Parietal lobe (tissue), 1 donor: ENCODE results near the gene SLC37A1. TPM values are rescaled to one million over a fixed set of nuclear protein-coding genes. Genes with fewer than 3 reads are reported as not detected.

Experiments used
- total RNA-seq: library from RNA; depleted of rRNA; stranded (reverse); fragments of >200 nt; gene quantifications from one replicate; pipeline ENCODE4 v1.2.3, GENCODE V29; 2014

Gene SLC37A1
- total RNA-seq = 36.9 TPM

GRCh38 chr21:42513151-42513984, at the start of gene SLC37A1:
Gene SLC37A1, plus strand, starts transcription at chr21:42513852. Its CDS starts 4,603 bp downstream, at chr21:42518455.

GRCh38 chr21:42496120-42496838, 17.4 kb upstream of the SLC37A1 start, which contains the start of gene RSPH1:
Gene RSPH1, minus strand, starts transcription at chr21:42496224. Its CDS starts 38 bp downstream, at chr21:42496186.

Other genes starting within 250 kb of the SLC37A1 start
- not detected for gene TFF3, start 198.4 kb upstream of the SLC37A1 start, total RNA-seq
- gene TFF2, start 162.9 kb upstream of the SLC37A1 start, total RNA-seq = not detected
- gene TFF1, start 147.3 kb upstream of the SLC37A1 start, total RNA-seq = not detected
- not detected for gene TMPRSS3, start 117.8 kb upstream of the SLC37A1 start, total RNA-seq
- gene UBASH3A, start 110.0 kb upstream of the SLC37A1 start, total RNA-seq = not detected
- gene RSPH1, start 17.6 kb upstream of the SLC37A1 start, total RNA-seq = 0.94 TPM
- 40.4 TPM for gene PDE9A, start 139.8 kb downstream of the SLC37A1 start, total RNA-seq